ENCODE measurements around the gene FOXK1.

FOXK1 gene

GRCh38 chr7:4745971-4746919 is 64.2 kb downstream of the FOXK1 start:
- DNase-seq (ENCODE audit: insufficient read length, low spot score) (peak; percentile 76), FAIRE-seq (no peak)

DNA sequence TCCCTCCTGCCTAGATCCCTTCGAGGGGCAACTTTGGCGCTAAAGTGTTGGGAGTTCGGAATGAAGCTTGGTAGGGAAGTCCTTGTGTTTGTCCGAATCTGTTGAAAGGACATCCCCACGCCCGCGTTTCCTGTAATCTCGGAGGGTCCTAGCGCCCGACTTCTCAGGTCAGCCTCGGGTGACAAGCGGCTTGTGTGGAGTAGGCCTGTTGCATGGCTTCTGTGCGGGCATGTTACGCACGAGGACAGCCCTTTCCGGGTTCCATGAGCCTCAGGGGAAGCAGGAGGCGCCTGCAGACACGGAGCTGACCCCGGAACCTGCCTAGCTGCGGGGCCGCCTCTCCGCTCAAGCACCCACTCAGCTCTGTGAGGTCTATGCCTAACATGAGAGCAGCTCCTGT is 64.9 kb downstream of the FOXK1 start:
- DNase-seq (ENCODE audit: insufficient read length, low spot score): no peak
- no peak for FAIRE-seq
- TF ChIP-seq POLR2A (IDR thresholded peaks at IDR 0.05; ENCODE audit: low read depth, low read length): no peak

More at GRCh38 chr7:4745971-4746919, 64.2 kb downstream of the FOXK1 start:
- TF ChIP-seq POLR2A (IDR thresholded peaks at IDR 0.05; ENCODE audit: low read depth, low read length): no peak

- FAIRE-seq (no peak), DNase-seq (ENCODE audit: insufficient read length, low spot score) (no peak)
- no peak for TF ChIP-seq POLR2A (IDR thresholded peaks at IDR 0.05; ENCODE audit: low read depth, low read length)
Measured at GRCh38 chr7:4747746-4748145, 65.7 kb downstream of the FOXK1 start.

- DNase-seq (ENCODE audit: insufficient read length, low spot score): no peak
- no peak for TF ChIP-seq POLR2A (IDR thresholded peaks at IDR 0.05; ENCODE audit: low read depth, low read length)
- no peak for FAIRE-seq
Measured at GRCh38 chr7:4748231-4748681, 66.2 kb downstream of the FOXK1 start.

GRCh38 chr7:4749363-4749762 is 67.3 kb downstream of the FOXK1 start:
- no peak for DNase-seq (ENCODE audit: insufficient read length, low spot score)
- no peak for FAIRE-seq
- no peak for TF ChIP-seq POLR2A (IDR thresholded peaks at IDR 0.05; ENCODE audit: low read depth, low read length)

DNA sequence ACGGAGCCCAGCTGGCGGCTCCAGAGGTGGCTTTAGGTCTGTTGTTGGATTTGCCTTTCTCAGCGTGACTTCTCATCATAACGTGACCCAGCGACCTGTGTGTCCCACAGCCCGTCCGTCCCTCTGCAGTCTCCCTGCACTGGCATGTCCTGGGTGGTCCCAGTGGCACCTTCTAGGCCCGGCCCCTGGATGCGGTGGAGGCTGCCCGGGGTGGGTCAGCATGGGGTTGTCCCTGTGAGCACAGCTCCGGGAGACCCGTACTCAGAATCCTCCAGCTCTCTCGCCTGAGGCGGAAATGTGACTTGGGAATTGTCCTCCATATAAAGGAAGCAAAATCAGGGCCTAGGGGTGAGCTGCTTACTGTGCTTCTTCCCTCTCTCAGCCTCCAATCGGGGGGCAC is 67.7 kb downstream of the FOXK1 start:
- no peak for TF ChIP-seq POLR2A (IDR thresholded peaks at IDR 0.05; ENCODE audit: low read depth, low read length)
- DNase-seq (ENCODE audit: insufficient read length, low spot score) (no peak), FAIRE-seq (no peak)

DNA sequence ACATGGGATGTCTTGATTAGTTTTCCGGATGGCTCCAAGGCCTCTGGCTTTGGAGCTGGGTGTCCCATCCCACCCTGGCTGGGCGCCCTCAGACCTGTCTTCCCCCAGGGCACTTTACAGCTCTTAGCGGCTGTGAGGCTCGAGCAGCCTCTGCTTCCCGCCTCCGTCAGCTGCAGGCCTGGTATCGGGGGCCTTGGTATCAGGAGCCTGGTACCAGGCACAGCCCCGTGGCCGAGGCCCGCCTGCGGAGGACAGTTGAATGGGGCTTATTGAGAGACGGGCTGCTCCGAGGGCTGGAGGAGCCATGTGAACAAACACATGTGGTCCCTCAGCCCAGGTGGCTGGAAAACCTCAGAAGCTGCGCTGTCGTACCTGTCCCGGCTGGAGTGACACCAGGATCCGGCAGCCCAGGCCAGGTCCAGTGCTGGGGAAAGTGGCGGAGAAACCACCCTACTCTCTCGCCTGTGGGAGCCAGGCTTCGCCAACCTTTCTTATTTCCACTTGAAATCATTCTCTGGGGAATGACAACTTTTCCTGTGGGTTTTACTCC is 69.4 kb downstream of the FOXK1 start:
- DNase-seq (ENCODE audit: insufficient read length, low spot score) (no peak), FAIRE-seq (no peak)
- TF ChIP-seq POLR2A (IDR thresholded peaks at IDR 0.05; ENCODE audit: low read depth, low read length): no peak

- no peak for TF ChIP-seq POLR2A (IDR thresholded peaks at IDR 0.05; ENCODE audit: low read depth, low read length)
- FAIRE-seq: no peak
Measured at GRCh38 chr7:4753598-4754432, 71.7 kb downstream of the FOXK1 start.

DNA sequence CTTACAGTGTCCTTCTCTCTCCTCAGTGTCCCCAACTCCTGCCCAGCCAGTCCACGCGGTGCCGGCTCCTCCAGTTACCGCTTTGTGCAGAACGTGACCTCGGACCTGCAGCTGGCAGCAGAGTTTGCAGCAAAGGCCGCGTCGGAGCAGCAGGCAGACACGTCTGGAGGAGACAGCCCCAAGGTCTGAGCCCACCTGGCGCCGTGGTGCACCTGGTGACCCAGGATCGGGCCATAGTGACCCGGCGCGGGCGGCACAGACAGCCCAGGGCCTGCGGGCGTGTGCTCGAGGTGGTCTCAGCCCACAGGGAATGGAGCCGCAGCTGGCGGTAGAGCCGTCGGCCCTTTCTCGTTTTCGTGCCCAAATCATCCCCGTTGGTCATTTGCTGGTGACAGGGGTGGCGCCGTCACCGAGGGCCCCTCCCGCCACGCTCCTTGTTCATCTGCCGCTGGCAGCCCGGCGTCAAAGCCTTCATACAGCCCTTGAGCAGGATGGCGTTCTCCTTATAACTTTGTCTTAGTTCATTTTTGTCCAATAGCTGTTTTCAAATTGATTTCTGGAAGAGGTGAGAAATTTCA is 72.4 kb downstream of the FOXK1 start:
- FAIRE-seq (no peak), DNase-seq (ENCODE audit: insufficient read length, low spot score) (no peak)
- no peak for TF ChIP-seq POLR2A (IDR thresholded peaks at IDR 0.05; ENCODE audit: low read depth, low read length)

More at GRCh38 chr7:4753598-4754432, 71.7 kb downstream of the FOXK1 start:
- peak; percentile 97 for DNase-seq (ENCODE audit: insufficient read length, low spot score)

- no peak for TF ChIP-seq POLR2A (IDR thresholded peaks at IDR 0.05; ENCODE audit: low read depth, low read length)
- FAIRE-seq (no peak), DNase-seq (ENCODE audit: insufficient read length, low spot score) (no peak)
Measured at GRCh38 chr7:4755045-4755444, 73.0 kb downstream of the FOXK1 start.

- FAIRE-seq: no peak
- no peak for DNase-seq (ENCODE audit: insufficient read length, low spot score)
- no peak for TF ChIP-seq POLR2A (IDR thresholded peaks at IDR 0.05; ENCODE audit: low read depth, low read length)
Measured at GRCh38 chr7:4758111-4758510, 76.0 kb downstream of the FOXK1 start.

GRCh38 chr7:4758791-4759190 is 76.7 kb downstream of the FOXK1 start:
- no peak for FAIRE-seq
- DNase-seq (ENCODE audit: insufficient read length, low spot score): no peak
- TF ChIP-seq POLR2A (IDR thresholded peaks at IDR 0.05; ENCODE audit: low read depth, low read length): no peak

- DNase-seq (ENCODE audit: insufficient read length, low spot score) (no peak), FAIRE-seq (no peak)
- no peak for TF ChIP-seq POLR2A (IDR thresholded peaks at IDR 0.05; ENCODE audit: low read depth, low read length)
Measured at GRCh38 chr7:4759211-4759610, 77.1 kb downstream of the FOXK1 start.

GRCh38 chr7:4760952-4761351 is 78.9 kb downstream of the FOXK1 start:
- no peak for TF ChIP-seq POLR2A (IDR thresholded peaks at IDR 0.05; ENCODE audit: low read depth, low read length)
- no peak for DNase-seq (ENCODE audit: insufficient read length, low spot score)
- FAIRE-seq: no peak

Data from H54 (cell line).